K562 (cell line): ENCODE measurements around the gene MOK. TPM values are rescaled to one million over a fixed set of nuclear protein-coding genes. Genes with fewer than 3 reads are reported as not detected.
A peak's percentile ranks its signal among the peaks of the same experiment; 100 is the strongest.

Experiments
- EP400 ChIP-seq: fragments of 450-650 bp; IDR thresholded peaks from 2 replicates; pipeline ENCODE4 v1.6.1; 2017; ENCODE audit warnings: antibody characterized with exemption, mild to moderate bottlenecking, moderate library complexity
- ETV5 ChIP-seq: sonication (generic); formaldehyde crosslinking; IDR thresholded peaks from 2 replicates; pipeline ENCODE4 v1.4.0; 2020; ENCODE audit warnings: low read depth, mild to moderate bottlenecking, missing genetic modification reagents
- FUS ChIP-seq: fragments of 200-400 bp; formaldehyde crosslinking; optimal IDR thresholded peaks from 2 replicates; pipeline ENCODE3; 2017; ENCODE audit warnings: low read depth, low read length
- JUND ChIP-seq, 2 experiments: IDR thresholded peaks; 2 replicates in 1 of 2; 3 replicates in 1 of 2; pipeline ENCODE4 v1.6.1; 2011; ENCODE audit warnings: borderline replicate concordance in 2 of 2, low read depth in 2 of 2, low read length in 2 of 2, improper control_type of control experiment in 1 of 2, missing biosample characterization in 1 of 2, missing genetic modification characterization in 1 of 2, missing genetic modification reagents in 1 of 2
- LARP7 ChIP-seq: fragments of 450-650 bp; IDR thresholded peaks from 2 replicates; pipeline ENCODE4 v1.6.1; 2016
- NR2C2 ChIP-seq, 2 experiments: fragments of 200-800 bp in 1 of 2; sonication (Bioruptor generic) in 1 of 2; sonication (generic) in 1 of 2; formaldehyde crosslinking in 1 of 2; IDR thresholded peaks; 2 replicates each; pipeline versions ENCODE4 v1.6.1 to v1.8.0; 2016 to 2022; ENCODE audit warnings: mild to moderate bottlenecking in 1 of 2, missing compliant biosample characterization in 1 of 2, missing genetic modification characterization in 1 of 2, missing genetic modification reagents in 1 of 2
- RFX7 ChIP-seq: fragments of 250-450 bp; sonication (Bioruptor Pico); IDR thresholded peaks from 2 replicates; pipeline ENCODE4 v1.5.1; 2021; ENCODE audit warnings: mild to moderate bottlenecking
- SIN3A ChIP-seq, 2 experiments: fragments of 150-350 bp in 1 of 2; IDR thresholded peaks; 2 replicates each; pipeline ENCODE4 v1.6.1; 2011 to 2016; ENCODE audit warnings: borderline replicate concordance in 2 of 2, low read depth in 2 of 2, low read length in 2 of 2, mild to moderate bottlenecking in 2 of 2, moderate library complexity in 2 of 2; ENCODE audit not compliant: control insufficient read depth in 1 of 2
- TBP ChIP-seq: optimal IDR thresholded peaks from 2 replicates; pipeline ENCODE3; 2011; ENCODE audit warnings: low read depth, low read length, improper control_type of control experiment
- ZBTB7A ChIP-seq: IDR thresholded peaks from 2 replicates; pipeline ENCODE4 v1.6.1; 2011; ENCODE audit warnings: low read depth, mild to moderate bottlenecking, low read length, moderate library complexity, borderline replicate concordance; ENCODE audit not compliant: control insufficient read depth
- ZNF592 ChIP-seq: fragments of 450-650 bp; IDR thresholded peaks from 2 replicates; pipeline ENCODE4 v1.6.1; 2017; ENCODE audit warnings: antibody characterized with exemption, mild to moderate bottlenecking
- ZNF655 ChIP-seq: fragments of 250-450 bp; sonication (Bioruptor Pico); IDR thresholded peaks from 2 replicates; pipeline ENCODE4 v1.5.0; 2021
- ZNF696 ChIP-seq: fragments of 250-450 bp; sonication (Bioruptor Pico); conservative IDR thresholded peaks from 2 replicates; pipeline ENCODE4 v1.4.0; 2020; ENCODE audit warnings: mild to moderate bottlenecking, moderate library complexity
- polyA plus RNA-seq, 8 experiments: library from polyadenylated mRNA; depleted of rRNA in 4 of 8; stranded (reverse) in 5 of 8; unstranded in 3 of 8; fragments of >200 nt; fragmentation: Nextera tagmentation in 2 of 8; fragmentation: Illumina TruSeq in 1 of 8; extraction: Ambion mirVana in 2 of 8; extraction: Trizol in 1 of 8; gene quantifications; 2 replicates each; pipeline versions ENCODE4 v1.2.1 to v1.2.3, GENCODE V29; 2011 to 2014; ENCODE audit warnings: inconsistent platforms in 1 of 8, missing spikeins in 1 of 8
- total RNA-seq, 7 experiments: library from RNA; depleted of rRNA in 6 of 7; stranded (reverse); fragments of >200 nt in 6 of 7; fragmentation: Illumina TruSeq in 2 of 7; extraction: Trizol in 2 of 7; gene quantifications; 2 replicates each; pipeline versions ENCODE4 v1.2.1 to v1.2.3, GENCODE V29; 2011 to 2021; ENCODE audit warnings: low replicate concordance in 1 of 7
- TF ChIP-seq, protein P1 (sequence below), 3 experiments: fragments of 200-800 bp in 1 of 3; fragments of 250-450 bp in 1 of 3; fragments of 450-650 bp in 1 of 3; sonication (Bioruptor Pico) in 1 of 3; sonication (Bioruptor generic) in 1 of 3; formaldehyde crosslinking in 1 of 3; IDR thresholded peaks; 2 replicates each; pipeline versions ENCODE4 v1.6.1 to v1.8.0; 2016 to 2022; ENCODE audit warnings: mild to moderate bottlenecking in 2 of 3, missing genetic modification characterization in 2 of 3, missing compliant biosample characterization in 1 of 3, moderate library complexity in 1 of 3

MOK gene
- total and polyA plus RNA-seq, 9 of the 15 experiments (the other 6 are each of a cell fraction or from before 2014, with no cell fraction given) = 1.3 to 8.4 (median 5.3) TPM

DNA sequence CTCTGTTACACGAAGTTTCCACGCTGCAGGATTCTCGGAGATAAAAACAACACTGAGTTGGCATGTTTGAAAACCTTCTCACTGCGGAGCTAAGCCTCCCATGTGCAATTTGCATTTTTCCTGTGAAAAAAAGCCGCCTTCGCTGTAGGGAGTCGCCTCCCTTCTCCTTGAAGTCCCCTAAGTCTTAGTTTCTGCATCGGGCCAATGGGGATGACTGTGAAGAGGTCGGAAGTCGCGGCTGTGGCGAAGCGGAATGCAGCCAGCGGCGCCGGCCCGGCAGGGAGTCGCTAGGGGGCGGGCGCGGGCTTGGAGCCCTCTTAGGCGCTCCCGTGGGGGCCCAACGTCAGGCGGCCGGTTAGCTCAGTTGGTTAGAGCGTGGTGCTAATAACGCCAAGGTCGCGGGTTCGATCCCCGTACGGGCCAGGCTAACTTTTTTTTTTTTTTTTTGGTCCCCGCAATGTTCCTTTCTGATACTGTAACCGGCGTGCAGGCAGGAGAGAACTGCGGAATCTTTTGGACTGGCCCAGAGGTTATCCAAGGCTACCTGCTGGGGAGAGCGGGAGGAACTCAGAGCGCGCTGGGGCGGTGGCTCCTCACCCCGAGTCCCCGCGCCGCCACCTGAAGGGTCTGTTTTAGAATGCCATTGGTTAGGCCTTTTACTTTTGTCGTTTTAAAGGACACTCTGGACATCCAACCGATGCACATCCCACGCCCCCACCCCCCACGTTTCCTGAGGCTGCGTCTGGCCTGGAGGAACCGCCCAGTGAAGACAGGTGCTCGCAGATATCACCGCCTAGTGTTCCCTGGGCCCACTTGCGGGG lies 12.0 kb upstream of the MOK start (continued):
- TF ChIP-seq LARP7 (no peak), ZNF696 (CRISPR knock-in tag) (no peak), FUS (no peak), JUND (IDR thresholded peaks at IDR 0.05; ENCODE audit: borderline replicate concordance, low read depth, low read length) (no peak), JUND (tag; IDR thresholded peaks at IDR 0.05; ENCODE audit: borderline replicate concordance, low read depth, low read length) (no peak; the same call in 2 of the 3 replicates), NR2C2 (CRISPR knock-in tag; IDR thresholded peaks at IDR 0.05) (0 out of 2 replicates have a peak, but pooled peaks have one; percentile 61), NR2C2 (tag; IDR thresholded peaks at IDR 0.05) (peak; percentile 92), RFX7 (CRISPR knock-in tag) (no peak), ZBTB7A (no peak), ZNF592 (peak; percentile 77), SIN3A (IDR thresholded peaks at IDR 0.05; ENCODE audit: borderline replicate concordance in 2 of 2, control insufficient read depth in 1 of 2, low read depth in 2 of 2, low read length in 2 of 2) (peak in 1 of 2 experiments; percentile 45; a peak in 1 of 4 replicates), ETV5 (CRISPR knock-in tag) (peak; percentile 61; the same call in 1 of the 2 replicates), TBP (peak; percentile 99), ZNF655 (no peak), EP400 (peak; percentile 37; the same call in 1 of the 2 replicates)
- TF ChIP-seq, protein P1, sequence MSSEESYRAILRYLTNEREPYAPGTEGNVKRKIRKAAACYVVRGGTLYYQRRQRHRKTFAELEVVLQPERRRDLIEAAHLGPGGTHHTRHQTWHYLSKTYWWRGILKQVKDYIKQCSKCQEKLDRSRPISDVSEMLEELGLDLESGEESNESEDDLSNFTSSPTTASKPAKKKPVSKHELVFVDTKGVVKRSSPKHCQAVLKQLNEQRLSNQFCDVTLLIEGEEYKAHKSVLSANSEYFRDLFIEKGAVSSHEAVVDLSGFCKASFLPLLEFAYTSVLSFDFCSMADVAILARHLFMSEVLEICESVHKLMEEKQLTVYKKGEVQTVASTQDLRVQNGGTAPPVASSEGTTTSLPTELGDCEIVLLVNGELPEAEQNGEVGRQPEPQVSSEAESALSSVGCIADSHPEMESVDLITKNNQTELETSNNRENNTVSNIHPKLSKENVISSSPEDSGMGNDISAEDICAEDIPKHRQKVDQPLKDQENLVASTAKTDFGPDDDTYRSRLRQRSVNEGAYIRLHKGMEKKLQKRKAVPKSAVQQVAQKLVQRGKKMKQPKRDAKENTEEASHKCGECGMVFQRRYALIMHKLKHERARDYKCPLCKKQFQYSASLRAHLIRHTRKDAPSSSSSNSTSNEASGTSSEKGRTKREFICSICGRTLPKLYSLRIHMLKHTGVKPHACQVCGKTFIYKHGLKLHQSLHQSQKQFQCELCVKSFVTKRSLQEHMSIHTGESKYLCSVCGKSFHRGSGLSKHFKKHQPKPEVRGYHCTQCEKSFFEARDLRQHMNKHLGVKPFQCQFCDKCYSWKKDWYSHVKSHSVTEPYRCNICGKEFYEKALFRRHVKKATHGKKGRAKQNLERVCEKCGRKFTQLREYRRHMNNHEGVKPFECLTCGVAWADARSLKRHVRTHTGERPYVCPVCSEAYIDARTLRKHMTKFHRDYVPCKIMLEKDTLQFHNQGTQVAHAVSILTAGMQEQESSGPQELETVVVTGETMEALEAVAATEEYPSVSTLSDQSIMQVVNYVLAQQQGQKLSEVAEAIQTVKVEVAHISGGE (CRISPR knock-in tag; IDR thresholded peaks at IDR 0.05) = peak in 1 of 3 experiments; percentile 37; a peak in 1 of 6 replicates
